Mesodermal cell (in vitro differentiated cells): ENCODE data around the gene GUCA1A. TPM values are rescaled to one million over a fixed set of nuclear protein-coding genes. Genes with fewer than 3 reads are reported as not detected.

Experiments used
- H3K27ac ChIP-seq: 2 replicates; pipeline ENCODE4 v1.7.0; 2013; ENCODE audit warnings: mild to moderate bottlenecking, low read depth, low read length, moderate library complexity; ENCODE audit not compliant: severe bottlenecking
- H3K36me3 ChIP-seq: 2 replicates; pipeline ENCODE4 v1.7.1; 2013; ENCODE audit warnings: mild to moderate bottlenecking, low read length, moderate library complexity; ENCODE audit not compliant: control insufficient read depth, insufficient read depth
- H3K4me1 ChIP-seq: one replicate; pipeline ENCODE4 v1.7.1; 2013; ENCODE audit warnings: mild to moderate bottlenecking, low read length; ENCODE audit not compliant: insufficient read depth, control insufficient read depth, poor library complexity, severe bottlenecking
- H3K4me3 ChIP-seq: 2 replicates; pipeline ENCODE4 v1.7.0; 2013; ENCODE audit warnings: low read length, control low read depth, mild to moderate bottlenecking; ENCODE audit not compliant: insufficient read depth, poor library complexity, severe bottlenecking; ENCODE audit errors: extremely low read depth
- H3K9me3 ChIP-seq: 2 replicates; pipeline ENCODE4 v1.7.1; 2013; ENCODE audit warnings: mild to moderate bottlenecking, low read length, moderate library complexity; ENCODE audit not compliant: control insufficient read depth
- WGBS, 2 experiments: methylation state at CpG; one replicate each; pipeline ENCODE4 v1.1.5; 2013; ENCODE audit warnings: missing lambda C conversion rate in 2 of 2; ENCODE audit not compliant: insufficient coverage in 2 of 2; 5-methylcytosine and 5-hydroxymethylcytosine counted together
- polyA plus RNA-seq, 2 experiments: library from polyadenylated mRNA; stranded (reverse); fragments of 50-300 nt; gene quantifications; one replicate each; pipeline ENCODE4 v1.2.3, GENCODE V29; 2013

GUCA1A gene
- polyA plus RNA-seq (2013, experiment 1 of 2) = 1.4 TPM
- 0.91 TPM for polyA plus RNA-seq (2013, experiment 2 of 2)

DNA sequence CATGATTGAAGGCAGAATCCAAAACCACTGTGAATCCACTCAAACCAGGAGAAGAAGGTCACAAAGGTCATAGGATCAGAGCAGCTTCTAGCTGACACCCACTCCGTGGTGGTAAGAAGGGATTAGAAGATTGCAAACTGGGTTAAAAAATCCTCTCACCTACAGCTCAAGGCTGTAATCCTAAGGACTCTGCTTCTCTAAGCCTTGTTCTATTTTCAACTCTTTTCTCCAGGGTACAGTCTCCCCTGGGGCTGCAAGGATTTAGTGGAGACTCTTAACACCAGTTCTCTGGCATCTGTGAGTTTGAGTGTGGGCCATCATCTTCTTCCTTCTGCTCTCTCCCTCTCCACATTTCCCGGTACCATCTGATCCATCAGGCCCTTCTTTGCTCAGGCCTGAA is at the start of gene GUCA1A:
TSS of gene GUCA1A (plus strand) at position 264 of the 400 bp plus-strand sequence. CDS start 250 bp downstream, outside the sequence.
- H3K4me1 ChIP-seq = no peaks in the 10 kb centered on the region
- WGBS, 2 experiments = 80 to 100% methylated on average over 1 of the region's 2 CpGs
- H3K27ac ChIP-seq = no peak within 1 kb of the TSS
- no peaks in the 10 kb centered on the region for H3K9me3 ChIP-seq
- H3K36me3 ChIP-seq = no peaks in the 10 kb centered on the region
- H3K4me3 ChIP-seq = no peak within 1 kb of the TSS

DNA sequence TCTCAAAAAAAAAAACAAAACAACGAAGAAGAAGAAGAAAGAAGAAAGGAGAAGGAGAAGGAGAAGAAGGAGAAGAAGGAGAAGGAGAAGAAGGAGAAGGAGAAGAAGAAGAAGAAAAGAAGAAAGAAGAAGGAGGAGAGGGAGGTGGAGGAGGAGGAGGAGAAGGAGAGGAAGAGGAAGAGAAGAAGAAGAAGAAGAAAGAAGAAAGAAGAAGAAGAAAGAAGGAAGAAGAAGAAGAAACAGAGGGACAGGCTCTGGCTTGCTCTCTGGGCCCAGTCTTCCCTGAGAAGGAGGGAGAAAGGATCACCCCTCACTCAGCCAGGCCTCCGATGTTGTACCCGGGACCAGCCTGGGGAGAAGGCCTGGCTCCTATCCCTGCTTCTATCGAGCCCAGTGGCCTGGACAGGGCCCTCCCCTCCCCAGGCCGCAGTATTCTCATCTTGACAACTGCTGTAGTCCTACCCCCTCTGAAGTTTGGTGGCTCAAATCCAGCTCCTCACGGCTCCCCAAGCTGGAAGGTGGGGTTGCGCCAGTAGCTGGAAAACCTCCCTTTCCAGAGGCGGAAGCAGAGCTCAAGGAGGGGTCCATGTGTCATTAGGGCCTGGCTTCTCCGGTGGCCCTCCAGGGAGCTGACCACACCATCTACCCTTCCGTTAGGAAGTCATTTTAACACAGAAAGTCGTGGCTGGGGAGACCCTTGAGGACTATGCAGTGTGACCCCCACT is 49.6 kb upstream of the GUCA1A start:
- Histone ChIP-seq H3K9me3 (no peaks in the 10 kb centered on the region), H3K4me3 (no peak overlapping the region), H3K4me1 (peaks cover 34% of the 10 kb centered on the region), H3K27ac (no peak overlapping the region), H3K36me3 (no peaks in the 10 kb centered on the region)
- WGBS, 2 experiments = 94 to 97% methylated on average over 8 to 10 of the region's 11 CpGs

DNA sequence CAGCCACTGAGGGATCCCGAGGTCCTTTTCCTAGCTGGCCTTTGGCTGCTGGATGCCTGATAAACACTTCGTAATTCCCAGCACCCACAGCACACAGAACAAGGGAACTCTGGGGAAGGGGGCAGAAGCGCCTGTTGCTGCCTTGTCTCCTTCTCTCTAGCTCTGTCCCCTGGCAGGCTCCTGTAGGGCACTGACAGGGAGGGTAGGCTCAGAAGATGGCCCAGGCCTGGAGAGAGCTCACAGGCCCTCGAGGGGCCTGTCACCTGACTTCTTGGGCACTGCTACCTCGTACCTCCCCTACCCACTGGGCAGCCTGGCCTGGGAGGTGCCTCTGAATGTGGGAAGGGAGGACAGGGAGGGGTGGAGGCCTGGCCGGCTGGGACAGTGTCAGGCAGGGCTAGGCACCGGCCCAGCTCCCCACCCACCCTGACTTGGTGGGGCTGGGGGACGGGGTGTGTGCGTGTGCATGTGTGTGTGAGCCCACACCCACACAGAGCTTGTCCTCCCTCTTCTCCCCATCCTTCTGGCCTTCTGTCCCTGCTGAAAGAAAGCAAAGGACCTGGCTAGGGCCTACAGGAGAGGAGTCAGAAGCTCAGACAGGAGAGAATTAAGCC is 48.8 kb upstream of the GUCA1A start:
- Histone ChIP-seq H3K4me1 (peaks cover 38% of the 10 kb centered on the region), H3K4me3 (no peak overlapping the region), H3K36me3 (no peaks in the 10 kb centered on the region), H3K27ac (peak overlapping the region; percentile 36), H3K9me3 (no peaks in the 10 kb centered on the region)
- 93 to 95% methylated on average over 3 to 4 of the region's 9 CpGs for WGBS, 2 experiments

DNA sequence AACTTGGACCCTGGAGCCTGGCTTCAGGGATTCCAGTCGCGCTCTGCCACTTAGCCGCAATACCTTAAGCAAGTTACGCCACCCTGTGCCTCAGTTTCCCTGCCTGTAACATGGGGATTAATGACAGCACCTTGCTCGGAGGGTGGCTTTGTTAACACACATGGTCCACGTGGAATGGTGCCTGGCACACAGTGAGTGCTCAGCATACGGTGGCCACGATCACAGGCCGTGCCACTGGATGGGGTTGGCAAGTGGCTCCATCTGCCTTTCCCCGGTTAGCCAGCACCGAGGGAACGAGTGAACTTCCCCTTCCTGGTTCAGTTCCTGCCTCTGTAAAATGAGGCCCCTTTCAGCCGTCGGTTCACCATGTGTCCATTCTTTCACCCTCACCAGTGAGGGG is 47.9 kb upstream of the GUCA1A start:
- Histone ChIP-seq H3K36me3 (no peaks in the 10 kb centered on the region), H3K27ac (peak overlapping the region; percentile 79), H3K4me3 (no peak overlapping the region), H3K4me1 (peaks cover 38% of the 10 kb centered on the region), H3K9me3 (no peaks in the 10 kb centered on the region)
- WGBS, 2 experiments = 92 to 97% methylated on average over 12 of the region's 14 CpGs

DNA sequence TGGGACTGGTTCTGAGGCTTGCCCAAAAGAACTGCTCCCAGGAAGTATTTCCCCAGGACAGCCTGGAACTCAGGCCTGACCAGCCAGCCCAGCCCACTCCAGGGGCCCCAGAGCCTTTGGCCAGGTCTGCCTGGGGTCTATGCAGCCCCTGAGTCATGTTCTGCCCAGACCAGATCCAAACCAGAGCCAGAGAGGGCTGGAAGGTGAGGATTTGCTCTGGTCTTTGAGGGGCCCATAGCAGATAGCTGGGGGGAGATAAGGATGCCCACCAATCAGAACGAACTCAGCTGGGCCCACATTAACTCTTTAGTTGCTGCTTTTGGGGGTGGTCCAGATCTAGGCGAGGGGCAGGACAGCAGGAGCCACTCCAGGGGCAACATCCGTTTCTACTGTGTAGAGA is 47.5 kb upstream of the GUCA1A start:
- Histone ChIP-seq H3K9me3 (no peaks in the 10 kb centered on the region), H3K36me3 (no peaks in the 10 kb centered on the region), H3K4me3 (no peak overlapping the region), H3K4me1 (peaks cover 38% of the 10 kb centered on the region), H3K27ac (peak overlapping the region; percentile 79)
- WGBS, 2 experiments = 67 to 68% methylated on average over 1 to 2 of the region's 3 CpGs

DNA sequence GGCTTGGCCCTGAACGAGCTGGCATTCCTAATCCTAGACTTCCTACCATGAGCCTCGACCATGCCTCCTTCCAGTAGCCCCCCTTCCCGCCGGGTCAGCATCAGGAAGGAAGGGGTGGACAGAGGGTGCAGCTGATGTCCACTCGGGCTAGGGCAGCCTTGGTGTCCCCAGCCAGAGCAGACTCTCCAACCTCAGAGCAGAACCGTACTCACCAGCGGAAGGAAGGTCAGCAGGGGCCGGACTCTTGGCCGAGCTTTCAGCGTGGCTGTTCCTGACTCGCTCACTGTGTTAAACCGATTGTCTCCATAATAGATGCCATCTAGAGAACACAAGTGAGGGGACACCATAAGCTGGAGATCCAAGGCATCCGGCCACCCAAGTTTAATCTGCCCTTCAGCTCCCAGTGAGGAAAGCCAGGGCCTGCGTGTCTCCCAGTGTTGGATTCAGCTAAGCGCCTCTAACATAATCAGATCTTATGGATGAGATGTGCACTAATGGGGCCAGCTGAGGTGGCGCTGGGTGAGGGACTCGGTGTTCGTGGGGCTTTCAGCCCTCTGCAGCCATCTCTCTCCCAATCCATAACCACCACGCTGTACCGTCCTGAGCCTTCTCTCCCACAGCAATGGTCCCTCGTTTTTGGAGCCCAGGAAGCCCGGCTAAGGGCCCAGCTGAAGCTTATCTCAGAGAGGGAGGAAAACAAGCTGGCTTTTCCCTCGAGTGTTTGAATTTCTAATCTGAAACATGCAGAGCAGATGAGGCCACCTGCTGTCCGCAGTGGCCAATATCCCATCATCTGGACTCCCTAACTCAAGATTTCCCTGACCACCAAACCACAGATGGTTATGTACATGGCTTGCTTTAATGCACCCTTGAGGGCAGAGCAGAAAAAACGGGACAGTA is 44.5 kb upstream of the GUCA1A start:
- H3K27ac ChIP-seq = no peak overlapping the region
- H3K4me1 ChIP-seq = peaks cover 23% of the 10 kb centered on the region
- WGBS, 2 experiments = 93 to 97% methylated on average over 19 of the region's 25 CpGs
- peaks cover 6% of the 10 kb centered on the region for H3K9me3 ChIP-seq
- no peak overlapping the region for H3K4me3 ChIP-seq
- H3K36me3 ChIP-seq = no peaks in the 10 kb centered on the region

DNA sequence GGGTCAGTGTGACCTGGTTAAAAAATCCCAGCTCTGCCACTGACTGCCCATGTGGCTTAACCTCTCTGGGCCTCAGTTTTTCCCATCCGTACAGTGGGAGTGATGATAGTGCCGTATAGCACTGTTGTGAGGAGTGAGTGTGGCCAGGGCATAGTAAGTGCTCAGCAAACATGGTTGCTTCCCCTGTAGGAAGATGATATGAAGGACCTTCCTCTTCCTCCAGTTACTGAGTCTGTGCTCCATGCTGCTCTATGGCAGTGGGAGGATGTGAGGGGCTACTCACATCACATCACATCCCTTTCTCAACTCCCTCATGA is 43.8 kb upstream of the GUCA1A start:
- Histone ChIP-seq H3K4me1 (peaks cover 17% of the 10 kb centered on the region), H3K36me3 (no peaks in the 10 kb centered on the region), H3K27ac (no peak overlapping the region), H3K4me3 (no peak overlapping the region), H3K9me3 (peaks cover 6% of the 10 kb centered on the region)
- 100% methylated on average over 1 to 2 of the region's 2 CpGs for WGBS, 2 experiments

DNA sequence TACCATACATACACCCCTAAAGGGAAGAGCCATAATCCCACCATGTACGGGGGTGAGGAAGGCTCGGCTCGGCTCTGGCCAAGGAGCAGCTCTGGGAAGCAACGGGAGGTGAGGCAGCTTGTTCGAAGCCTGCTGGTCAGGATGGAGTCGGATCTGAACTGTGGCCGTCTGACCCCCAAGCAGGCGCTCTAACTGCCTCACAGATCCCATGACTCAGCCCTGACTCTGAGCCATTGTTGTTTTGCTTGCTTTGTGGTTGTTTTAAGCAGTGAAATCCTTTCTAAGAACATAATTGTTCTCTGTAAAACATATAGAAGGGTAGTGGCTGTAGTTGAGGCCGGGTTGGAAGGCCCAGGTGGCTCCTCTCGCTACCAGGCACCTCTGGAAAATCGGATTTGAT is 41.6 kb upstream of the GUCA1A start:
- peak overlapping the region; percentile 72 for H3K27ac ChIP-seq
- no peak overlapping the region for H3K4me3 ChIP-seq
- WGBS, 2 experiments = 86 to 91% methylated on average over 8 to 11 of the region's 11 CpGs
- no peaks in the 10 kb centered on the region for H3K36me3 ChIP-seq
- H3K4me1 ChIP-seq = peaks cover 22% of the 10 kb centered on the region
- H3K9me3 ChIP-seq = peaks cover 6% of the 10 kb centered on the region

DNA sequence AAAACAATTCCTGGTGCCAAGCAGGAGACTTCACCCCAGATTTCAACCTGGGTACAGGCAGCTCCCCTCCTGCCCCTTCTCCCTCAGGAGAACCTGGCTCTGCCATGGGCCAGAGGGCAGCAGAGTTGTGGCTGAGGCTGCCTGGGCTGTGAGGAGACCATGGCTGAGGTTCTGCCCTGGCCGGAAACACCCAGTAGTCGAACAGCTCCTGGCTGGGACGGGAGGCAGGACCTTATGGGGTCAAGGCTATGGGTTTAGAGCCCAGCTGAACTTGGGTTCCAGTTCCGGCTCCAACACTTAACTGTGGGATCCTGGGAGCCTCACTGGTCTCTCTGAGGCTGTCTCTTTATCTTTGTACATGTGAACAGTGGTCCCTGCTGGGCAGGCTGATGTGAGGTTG is 39.2 kb upstream of the GUCA1A start:
- Histone ChIP-seq H3K4me1 (peaks cover 36% of the 10 kb centered on the region), H3K4me3 (no peak overlapping the region), H3K36me3 (no peaks in the 10 kb centered on the region), H3K9me3 (peaks cover 6% of the 10 kb centered on the region), H3K27ac (no peak overlapping the region)
- WGBS, 2 experiments = 88 to 94% methylated on average over 4 of the region's 4 CpGs

DNA sequence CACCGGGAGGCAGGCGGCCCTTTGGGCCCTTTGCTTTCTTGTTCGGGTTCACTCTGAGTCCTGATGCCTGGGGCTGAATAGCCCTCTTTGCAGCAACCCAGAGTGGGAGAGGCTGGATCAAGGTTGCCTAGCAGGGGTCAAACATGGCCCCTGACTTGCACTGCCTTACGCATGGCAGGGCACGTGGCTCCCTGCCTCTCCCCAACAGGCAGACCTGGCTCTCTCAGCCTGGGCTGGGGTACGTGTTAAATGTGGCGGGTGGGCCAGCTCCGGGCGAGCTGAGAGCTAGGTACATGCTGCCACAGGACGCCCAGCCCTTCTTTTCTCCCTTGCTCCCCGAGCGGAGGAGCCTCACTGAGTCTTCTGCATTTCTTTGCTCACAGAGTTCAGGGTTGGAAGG is 38.0 kb upstream of the GUCA1A start:
- H3K36me3 ChIP-seq = no peaks in the 10 kb centered on the region
- peaks cover 6% of the 10 kb centered on the region for H3K9me3 ChIP-seq
- WGBS, 2 experiments = 84 to 91% methylated on average over 7 to 9 of the region's 12 CpGs
- H3K4me3 ChIP-seq = no peak overlapping the region
- H3K4me1 ChIP-seq = peaks cover 48% of the 10 kb centered on the region
- no peak overlapping the region for H3K27ac ChIP-seq
